ENCODE data around the gene JAK3.
"Not testable (repeated sequence)": the region's sequence is repeated elsewhere in the genome, so short reads cannot be mapped to it uniquely, and the experiment has no call there.

JAK3 gene

DNA sequence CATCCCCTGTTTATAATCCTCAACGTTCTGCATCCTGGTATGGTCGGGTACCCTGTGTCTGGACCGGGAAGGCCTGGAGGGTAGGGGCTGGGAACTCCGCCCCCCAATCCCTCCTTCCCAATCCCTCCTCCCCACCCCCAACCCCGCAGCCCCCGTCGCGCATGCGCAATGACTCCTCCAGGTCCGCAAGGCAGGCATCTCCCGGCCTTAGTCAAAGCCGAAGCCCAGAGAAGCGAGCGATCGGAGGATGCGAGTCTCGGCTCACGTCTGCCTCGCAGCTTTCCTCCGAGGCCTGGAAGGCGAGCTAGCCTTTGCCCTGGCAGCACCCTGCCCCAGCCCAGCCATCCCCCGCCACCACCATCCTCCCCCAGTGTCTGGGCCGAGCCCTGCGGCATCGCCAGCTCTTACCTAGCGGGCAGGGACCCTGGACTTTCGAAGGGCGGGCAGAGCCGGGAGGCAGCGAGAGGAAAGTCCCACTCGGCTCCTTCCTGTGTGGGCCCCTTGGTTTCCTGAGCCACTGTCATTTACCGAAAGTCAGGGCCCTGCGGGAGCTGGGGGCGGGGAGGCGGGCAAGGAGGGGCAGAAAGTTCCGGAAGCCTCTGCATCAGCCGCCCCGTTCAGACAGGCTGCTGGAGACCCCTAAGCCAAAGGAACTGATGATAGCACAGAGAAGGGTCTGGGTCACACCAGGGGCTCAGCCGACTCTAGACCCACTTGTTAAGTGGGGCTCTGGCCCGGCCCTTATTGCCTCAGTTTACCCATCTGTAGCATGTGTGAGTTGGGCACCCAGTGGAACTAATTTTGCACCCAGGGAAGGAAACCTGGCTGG is at the start of gene JAK3:
Gene JAK3 (minus strand): TSS at position 445 of the 829 bp plus-strand sequence. CDS start 3,565 bp downstream, outside the sequence.
- peak; percentile 94 for DNase-seq (ENCODE audit: low spot score)

DNA sequence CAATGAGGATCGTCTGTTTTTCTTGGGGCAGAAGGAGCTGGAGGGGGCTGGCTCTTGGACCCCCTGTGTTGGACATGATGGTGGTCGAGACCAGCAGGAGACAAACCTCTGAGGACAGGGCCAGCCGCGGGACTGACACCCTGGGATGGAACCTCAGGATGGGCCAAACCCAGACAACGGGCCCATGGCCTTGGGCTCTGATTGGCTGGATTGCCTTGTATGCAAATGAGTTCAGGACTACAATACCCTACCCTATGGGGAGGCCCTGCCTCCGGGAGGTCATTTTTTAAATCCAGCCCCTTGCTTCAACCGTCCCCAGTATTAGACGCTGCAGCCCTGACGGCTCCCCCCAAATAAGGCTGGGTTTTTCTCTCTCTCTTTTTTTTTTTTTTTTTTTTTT is 46.0 kb upstream of the JAK3 start:
- DNase-seq (ENCODE audit: low spot score): no peak

- DNase-seq (ENCODE audit: low spot score): peak; percentile 79
Measured at GRCh38 chr19:17889609-17890214, 41.9 kb upstream of the JAK3 start.

DNA sequence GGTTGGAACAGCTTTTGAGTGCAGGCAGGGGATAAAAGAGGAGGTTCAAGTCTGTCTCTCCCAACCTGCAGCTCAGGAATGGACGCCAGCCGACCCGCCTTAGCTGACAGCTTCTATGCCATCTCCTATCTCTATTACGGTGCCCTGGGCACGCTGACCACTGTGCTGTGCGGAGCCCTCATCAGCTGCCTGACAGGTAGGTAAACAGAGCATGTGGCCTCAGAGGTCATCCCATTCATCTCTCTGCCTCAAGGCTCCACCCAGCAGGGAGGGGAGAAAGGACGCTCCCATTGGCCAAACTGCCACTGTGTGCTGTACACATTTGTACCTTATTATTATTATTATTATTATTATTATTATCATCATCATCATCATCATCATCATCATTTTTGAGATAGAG is 40.5 kb upstream of the JAK3 start:
- no peak for DNase-seq (ENCODE audit: low spot score)

GRCh38 chr19:17887221-17887620 is 39.4 kb upstream of the JAK3 start:
- DNase-seq (ENCODE audit: low spot score): not testable (repeated sequence)

DNA sequence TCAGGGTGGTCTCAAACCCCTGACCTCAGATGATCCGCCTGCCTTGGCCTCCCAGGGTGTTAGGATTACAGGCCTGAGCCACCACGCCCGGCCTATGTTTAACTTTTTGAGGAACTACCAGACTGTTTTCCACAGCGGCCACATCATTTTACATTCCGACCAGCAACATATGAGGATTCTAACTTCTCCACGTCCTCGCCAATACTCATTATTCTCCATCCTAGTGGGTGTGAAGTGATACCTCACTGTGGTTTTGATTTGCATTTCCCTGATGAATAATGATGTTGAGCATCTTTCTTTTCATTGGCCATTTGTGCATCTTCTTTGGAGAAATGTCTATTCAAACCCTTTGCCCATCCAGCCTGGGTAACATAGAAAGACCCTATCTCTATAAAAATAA is 38.7 kb upstream of the JAK3 start:
- DNase-seq (ENCODE audit: low spot score): no peak

DNA sequence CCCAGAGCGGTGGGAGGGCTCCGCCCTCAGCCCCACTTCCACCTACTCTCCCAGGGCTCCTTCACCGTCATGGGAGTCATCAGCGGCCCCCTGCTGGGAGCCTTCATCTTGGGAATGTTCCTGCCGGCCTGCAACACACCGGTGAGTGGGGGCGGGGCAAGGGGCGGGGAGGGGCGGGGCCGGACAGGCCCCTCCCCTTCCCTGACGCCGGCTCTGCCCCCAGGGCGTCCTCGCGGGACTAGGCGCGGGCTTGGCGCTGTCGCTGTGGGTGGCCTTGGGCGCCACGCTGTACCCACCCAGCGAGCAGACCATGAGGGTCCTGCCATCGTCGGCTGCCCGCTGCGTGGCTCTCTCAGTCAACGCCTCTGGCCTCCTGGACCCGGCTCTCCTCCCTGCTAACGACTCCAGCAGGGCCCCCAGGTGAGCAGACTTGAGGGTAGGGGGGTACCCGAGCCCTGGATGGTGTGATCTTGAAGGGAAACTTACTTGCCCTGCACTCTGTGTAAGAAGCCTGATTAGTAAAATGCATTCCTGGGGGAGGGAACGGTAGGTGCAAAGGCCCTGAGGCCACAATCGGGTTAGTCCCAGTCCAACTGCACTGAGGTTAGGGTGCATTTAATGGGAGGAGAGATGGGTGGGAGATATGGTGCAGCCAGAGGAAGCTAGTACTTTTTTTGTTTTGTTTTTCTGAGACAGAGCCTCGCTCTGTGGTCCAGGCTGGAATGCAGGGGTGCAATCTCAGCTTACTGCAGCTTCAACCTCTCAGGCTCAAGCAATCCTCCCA is 36.0 kb upstream of the JAK3 start:
- no peak for DNase-seq (ENCODE audit: low spot score)

DNA sequence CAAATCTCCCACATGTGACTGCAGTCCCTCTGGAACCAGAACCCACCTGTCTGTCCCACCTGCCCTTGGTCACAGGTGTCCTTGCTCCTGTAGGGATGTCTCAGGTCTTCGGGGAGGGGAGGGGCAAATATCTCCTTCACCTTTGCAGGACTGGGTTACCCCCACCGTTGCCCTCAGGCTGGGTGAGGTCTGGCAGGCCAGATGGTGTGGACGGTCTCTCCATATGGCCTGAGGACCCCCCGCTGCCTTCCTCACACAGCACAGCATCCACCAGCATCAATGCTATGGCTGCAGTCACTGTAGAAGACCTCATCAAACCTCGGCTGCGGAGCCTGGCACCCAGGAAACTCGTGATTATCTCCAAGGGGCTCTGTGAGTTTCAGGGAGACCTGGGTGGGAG is 33.9 kb upstream of the JAK3 start:
- no peak for DNase-seq (ENCODE audit: low spot score)

DNA sequence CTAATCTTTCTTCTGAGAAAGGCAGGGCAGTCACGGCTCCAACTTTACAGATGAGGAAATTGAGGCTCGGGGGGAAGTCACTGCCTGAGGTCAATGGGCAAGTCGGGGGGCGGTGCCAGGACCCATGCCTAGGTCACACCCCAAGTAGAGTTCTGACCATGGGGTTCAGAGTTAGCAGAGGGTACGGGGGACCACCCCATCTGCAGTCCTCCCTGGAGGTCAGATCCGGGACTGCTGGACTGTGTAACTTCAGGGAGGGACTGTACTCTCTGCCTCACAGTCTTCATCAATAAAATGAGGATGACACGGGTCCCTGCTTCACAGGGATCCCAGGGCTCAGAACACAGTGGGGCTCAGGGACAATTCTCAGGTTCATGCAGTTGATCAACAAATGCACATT is 31.7 kb upstream of the JAK3 start:
- DNase-seq (ENCODE audit: low spot score): no peak

- DNase-seq (ENCODE audit: low spot score): no peak
Measured at GRCh38 chr19:17877696-17878095, 29.9 kb upstream of the JAK3 start.

DNA sequence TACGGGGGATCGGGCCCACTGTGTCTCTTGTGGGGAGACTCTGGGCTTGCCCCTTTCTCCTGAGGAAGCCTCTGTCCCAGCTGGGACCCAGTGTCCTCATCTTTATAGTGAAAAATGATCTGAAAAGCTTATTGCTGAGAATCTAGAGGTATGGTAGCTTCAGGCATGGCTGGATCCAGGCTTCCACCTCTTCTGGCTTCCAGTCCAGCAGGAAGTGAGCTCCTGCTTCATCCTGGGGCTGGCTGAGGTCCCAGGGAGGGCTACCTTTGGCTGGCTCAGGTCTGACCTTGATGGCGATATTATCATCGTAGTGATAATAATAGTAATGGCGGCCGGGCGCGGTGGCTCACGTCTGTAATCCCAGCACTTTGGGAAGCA is 27.0 kb upstream of the JAK3 start:
- DNase-seq (ENCODE audit: low spot score): no peak

- DNase-seq (ENCODE audit: low spot score): peak; percentile 71
Measured at GRCh38 chr19:17873786-17874757, 26.3 kb upstream of the JAK3 start.

- DNase-seq (ENCODE audit: low spot score): no peak
Measured at GRCh38 chr19:17872251-17873001, 24.6 kb upstream of the JAK3 start.

- DNase-seq (ENCODE audit: low spot score): no peak
Measured at GRCh38 chr19:17871878-17872250, 24.1 kb upstream of the JAK3 start, which contains the start of gene SLC5A5. TSS of gene SLC5A5 (plus strand) at chr19:17871945. CDS start at chr19:17872320, 375 bp downstream.

GRCh38 chr19:17871032-17871877 is 23.5 kb upstream of the JAK3 start:
- no peak for DNase-seq (ENCODE audit: low spot score)

DNA sequence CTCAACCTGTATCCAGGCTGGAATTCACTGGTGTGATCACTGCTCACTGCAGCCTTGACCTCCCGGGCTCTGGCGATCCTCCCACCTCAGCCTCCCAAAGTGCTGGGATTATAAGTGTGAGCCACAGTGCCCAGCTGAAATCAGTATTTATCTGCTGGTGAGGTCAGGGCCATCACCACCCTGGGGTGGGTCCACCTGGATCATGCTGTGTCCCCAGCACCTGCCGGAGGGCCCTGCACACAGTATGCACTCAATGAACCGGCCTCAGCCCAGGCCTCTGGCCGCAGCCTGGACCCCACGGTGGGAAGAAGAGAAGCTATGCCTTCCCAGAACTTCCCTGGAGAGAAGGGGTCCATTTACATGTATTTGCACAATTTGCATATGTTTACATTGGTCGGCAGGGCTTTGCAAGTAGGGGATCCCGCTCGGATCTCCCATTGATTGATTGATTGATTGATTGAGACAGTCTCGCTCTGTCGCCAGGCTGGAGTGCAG is 21.4 kb upstream of the JAK3 start:
- DNase-seq (ENCODE audit: low spot score): no peak

DNA sequence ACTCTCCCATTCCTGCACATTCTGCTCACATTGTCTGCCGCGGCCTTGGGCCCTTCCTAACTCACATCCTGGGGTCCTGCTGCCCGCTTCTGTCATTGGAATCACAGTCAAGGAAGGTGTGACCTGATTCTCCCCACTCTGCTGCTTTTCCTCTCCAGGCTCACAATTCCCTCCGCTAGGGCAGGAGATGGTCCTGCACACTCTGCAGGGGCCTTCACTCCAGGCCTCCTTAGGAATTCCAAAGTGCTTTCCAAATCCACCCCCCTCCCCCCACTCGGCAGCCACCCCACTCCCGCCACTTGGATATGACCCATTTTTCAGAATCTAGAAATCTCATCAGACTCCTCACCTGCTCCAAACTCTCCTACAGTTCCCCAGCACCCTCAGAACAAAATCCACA is 20.9 kb upstream of the JAK3 start:
- DNase-seq (ENCODE audit: low spot score): no peak

DNA sequence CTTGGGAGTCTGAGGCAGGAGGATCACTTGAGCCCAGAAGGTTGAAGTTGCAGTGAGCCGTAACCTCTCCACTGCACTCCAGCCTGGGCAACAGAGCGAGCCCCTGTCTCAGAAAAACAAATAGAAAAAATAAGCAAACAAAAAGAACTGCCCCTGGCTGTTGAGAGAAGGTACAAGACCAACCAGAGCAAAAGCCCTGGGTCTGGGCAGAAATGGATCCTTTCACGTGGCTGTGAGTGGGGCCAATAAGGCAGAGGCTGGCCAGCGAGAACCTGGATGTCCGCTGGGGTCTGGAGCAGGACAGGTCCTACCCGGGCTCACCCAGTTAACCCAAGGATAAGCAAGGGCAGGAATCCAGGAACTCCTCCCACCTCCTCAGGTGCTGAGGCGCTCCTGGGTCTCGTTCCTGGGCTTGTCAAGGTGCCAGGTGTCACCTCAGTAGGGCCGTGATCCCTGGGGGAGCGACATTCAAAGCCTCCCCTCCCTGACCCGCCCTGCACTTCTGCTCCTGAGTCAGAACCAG is 19.2 kb upstream of the JAK3 start:
- DNase-seq (ENCODE audit: low spot score): no peak

GRCh38 chr19:17866312-17866963 is 18.7 kb upstream of the JAK3 start:
- DNase-seq (ENCODE audit: low spot score): no peak
